T-cell (primary cell): Measurements from ENCODE around the gene PRSS56. TPM values are rescaled to one million over a fixed set of nuclear protein-coding genes. Genes with fewer than 3 reads are reported as not detected.

ENCODE experiments used
- ATAC-seq, 4 experiments: fragments of 200-7000 bp in 3 of 4; fragments of 150-1000 bp in 1 of 4; cut with Tn5 transposase; replicated peaks in 1 of 4; 1 replicate in 3 of 4; 2 replicates in 1 of 4; pipeline ENCODE4 v1.10.0; 2021; ENCODE audit warnings: moderate library complexity in 3 of 4, mild to moderate bottlenecking in 2 of 4, moderate number of reproducible peaks in 1 of 4
- CTCF ChIA-PET, 2 donors: fragments of 300-600 bp; sonication (Branson Sonifier 250); formaldehyde crosslinking; loops; one replicate each; lab custom pipeline; 2022; ENCODE audit warnings: antibody characterized with exemption in 2 of 2; lab: Charles Lee
- POLR2A ChIA-PET, 2 donors: fragments of 300-600 bp; sonication (Branson Sonifier 250); formaldehyde crosslinking; loops; one replicate each; lab custom pipeline; 2022; ENCODE audit warnings: antibody characterized with exemption in 2 of 2; lab: Charles Lee
- DNase-seq, 35 experiments: peaks; one replicate each; pipeline versions ENCODE4 v3.0.0 to v3.0.0-alpha.2; 2013 to 2023
- H3K27ac ChIP-seq: one replicate; pipeline ENCODE4 v1.5.1; 2013; ENCODE audit warnings: low read length
- H3K27me3 ChIP-seq, 2 experiments: replicated peaks in 1 of 2; 1 replicate in 1 of 2; 2 replicates in 1 of 2; pipeline versions ENCODE4 v1.6.1 to v1.7.0; 2013; ENCODE audit warnings: low read length in 1 of 2, mixed read lengths in 1 of 2; ENCODE audit not compliant: control insufficient read depth in 2 of 2, insufficient read depth in 2 of 2; ENCODE audit errors: extremely low read depth in 1 of 2
- H3K36me3 ChIP-seq, 2 donors: 1 replicate in 1 of 2; 2 replicates in 1 of 2; pipeline versions ENCODE4 v1.6.1 to v1.7.0; 2013; ENCODE audit warnings: low read length in 1 of 2; ENCODE audit not compliant: control insufficient read depth in 2 of 2, insufficient read depth in 1 of 2; ENCODE audit errors: extremely low read depth in 1 of 2
- H3K4me1 ChIP-seq, 2 experiments: 1 replicate in 1 of 2; 2 replicates in 1 of 2; pipeline versions ENCODE4 v1.6.1 to v1.7.0; 2013; ENCODE audit warnings: low read length in 2 of 2, mixed read lengths in 1 of 2; ENCODE audit not compliant: insufficient read depth in 2 of 2, control insufficient read depth in 1 of 2; ENCODE audit errors: extremely low read depth in 1 of 2
- H3K4me3 ChIP-seq, 2 donors: 1 replicate in 1 of 2; 2 replicates in 1 of 2; pipeline versions ENCODE4 v1.5.1 to v1.7.0; 2013; ENCODE audit warnings: mild to moderate bottlenecking in 2 of 2, low read length in 1 of 2, moderate library complexity in 1 of 2; ENCODE audit not compliant: control insufficient read depth in 1 of 2; ENCODE audit errors: extremely low read depth in 1 of 2
- H3K9me3 ChIP-seq: 2 replicates; pipeline ENCODE4 v1.7.0; 2013
- H3K27ac Mint-ChIP-seq, 2 donors: one replicate each; pipeline ENCODE4 v1.8.0; 2020 to 2021; ENCODE audit warnings: mild to moderate bottlenecking in 2 of 2, mixed read lengths in 2 of 2
- H3K27me3 Mint-ChIP-seq, 2 donors: one replicate each; pipeline ENCODE4 v1.8.0; 2021 to 2022; ENCODE audit warnings: mixed read lengths in 2 of 2
- H3K36me3 Mint-ChIP-seq: one replicate; pipeline ENCODE4 v1.8.0; 2021; ENCODE audit warnings: mixed read lengths
- H3K4me1 Mint-ChIP-seq, 3 donors: one replicate each; pipeline ENCODE4 v1.8.0; 2020 to 2022; ENCODE audit warnings: mixed read lengths in 3 of 3, mild to moderate bottlenecking in 1 of 3
- H3K4me3 Mint-ChIP-seq, 3 donors: one replicate each; pipeline ENCODE4 v1.8.0; 2020 to 2022; ENCODE audit warnings: mild to moderate bottlenecking in 3 of 3, mixed read lengths in 3 of 3, moderate library complexity in 3 of 3
- H3K9me3 Mint-ChIP-seq, 3 donors: one replicate each; pipeline ENCODE4 v1.8.0; 2020 to 2022; ENCODE audit warnings: mixed read lengths in 3 of 3
- WGBS: methylation state at CpG from one replicate; pipeline ENCODE4 v1.1.5; 2013; ENCODE audit warnings: missing lambda C conversion rate; ENCODE audit not compliant: insufficient coverage; 5-methylcytosine and 5-hydroxymethylcytosine counted together
- total RNA-seq, 35 experiments: library from RNA in 6 of 35; stranded (reverse) in 6 of 35; fragments of 120-200 nt in 1 of 35; gene quantifications; one replicate each; pipeline versions ENCODE4 v1.2.1 to v1.2.4 and lab custom pipeline; 2013 to 2026

Gene PRSS56
- total RNA-seq, 5 donors from 2014 or later (not counting 1 experiment from before 2014, with no cell fraction given), result not detected

GRCh38 chr2:232494542-232494941 lies 25.6 kb upstream of the PRSS56 start:
- Histone ChIP-seq H3K27me3 (peaks cover 0 to 57% of the 10 kb centered on the region in 2 experiments), H3K27ac (no peak overlapping the region), H3K9me3 (no peaks in the 10 kb centered on the region), H3K36me3 (no peaks in the 10 kb centered on the region), H3K4me3 (no peak overlapping the region), H3K4me1 (no peaks in the 10 kb centered on the region)
- CTCF ChIA-PET, result no interaction called here
- DNase-seq, result no peak
- Mint-ChIP-seq H3K4me1 (peaks cover 0 to 1% (median 0%) of the 10 kb centered on the region in 3 donors), H3K36me3 (no peaks in the 10 kb centered on the region), H3K27me3 (peaks cover 14 to 24% of the 10 kb centered on the region in 2 donors), H3K27ac (no peak overlapping the region), H3K9me3 (no peaks in the 10 kb centered on the region), H3K4me3 (no peak overlapping the region)
- WGBS, result 94% methylated on average over 3 of the region's 5 CpGs
- no peak for ATAC-seq
- POLR2A ChIA-PET, result interaction anchor here in 1 of 2 donors (0.6 kb wide), 1 partner anchor 371 kb away, joined by 4 read pairs; no protein-coding TSS in a partner anchor

DNA sequence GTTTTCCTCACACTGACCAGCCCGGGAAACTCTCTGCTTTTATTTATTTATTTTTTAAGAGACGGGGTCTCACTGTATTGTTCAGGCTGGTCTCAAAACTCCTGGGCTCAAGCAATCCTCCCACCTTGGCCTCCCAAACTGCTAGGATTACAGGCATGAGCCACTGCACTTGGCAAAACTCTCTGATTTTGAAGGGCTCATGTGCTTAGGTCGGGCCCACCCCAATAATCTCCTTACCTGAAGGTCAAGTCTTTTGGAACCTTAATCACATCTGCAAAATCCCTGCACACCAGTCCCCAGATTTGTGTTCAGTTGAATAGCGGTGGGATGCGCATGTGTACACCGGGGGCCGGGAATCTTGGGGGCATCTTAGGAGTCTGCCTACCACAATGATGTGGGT lies 24.9 kb upstream of the PRSS56 start:
- peaks cover 0 to 56% of the 10 kb centered on the region in 2 experiments for H3K27me3 ChIP-seq
- no peak overlapping the region for H3K4me3 ChIP-seq
- Mint-ChIP-seq H3K9me3 (no peaks in the 10 kb centered on the region), H3K4me3 (no peak overlapping the region), H3K36me3 (no peaks in the 10 kb centered on the region), H3K27ac (no peak overlapping the region), H3K27me3 (peaks cover 13 to 23% of the 10 kb centered on the region in 2 donors), H3K4me1 (no peaks in the 10 kb centered on the region)
- 79% methylated on average over 7 of the region's 7 CpGs for WGBS
- DNase-seq (no peak), ATAC-seq (no peak)
- H3K9me3 ChIP-seq, result no peaks in the 10 kb centered on the region
- H3K36me3 ChIP-seq, result no peaks in the 10 kb centered on the region
- H3K27ac ChIP-seq, result no peak overlapping the region
- POLR2A ChIA-PET, result interaction anchor here in 1 of 2 donors (0.6 kb wide), 1 partner anchor 372 kb away, joined by 4 read pairs; no protein-coding TSS in a partner anchor
- CTCF ChIA-PET, result no interaction called here
- no peaks in the 10 kb centered on the region for H3K4me1 ChIP-seq

- H3K4me3 ChIP-seq, result no peak overlapping the region
- ChIA-PET CTCF (no interaction called here), POLR2A (no interaction called here)
- no peak for DNase-seq
- no peaks in the 10 kb centered on the region for H3K9me3 ChIP-seq
- no peaks in the 10 kb centered on the region for H3K36me3 ChIP-seq
- Mint-ChIP-seq H3K4me1 (no peaks in the 10 kb centered on the region), H3K27me3 (peaks cover 9 to 30% of the 10 kb centered on the region in 2 donors), H3K4me3 (no peak overlapping the region), H3K9me3 (no peaks in the 10 kb centered on the region), H3K27ac (no peak overlapping the region), H3K36me3 (no peaks in the 10 kb centered on the region)
- peaks cover 0 to 58% of the 10 kb centered on the region in 2 experiments for H3K27me3 ChIP-seq
- ATAC-seq, result no peak
- H3K27ac ChIP-seq, result no peak overlapping the region
- H3K4me1 ChIP-seq, result no peaks in the 10 kb centered on the region
- 82% methylated on average over 13 of the region's 20 CpGs for WGBS
These were observed 23.5 kb upstream of the PRSS56 start for GRCh38 chr2:232496501-232497270.

- H3K27ac ChIP-seq, result no peak overlapping the region
- ChIA-PET POLR2A (no interaction called here), CTCF (no interaction called here)
- no peaks in the 10 kb centered on the region for H3K36me3 ChIP-seq
- WGBS, result 91% methylated on average over 10 of the region's 13 CpGs
- H3K4me1 Mint-ChIP-seq, result peaks cover under 1 to 1% (median under 1%) of the 10 kb centered on the region in 3 donors
- H3K4me1 ChIP-seq, result peaks cover 0 to under 1% of the 10 kb centered on the region in 2 experiments
- no peak overlapping the region for H3K4me3 Mint-ChIP-seq
- no peaks in the 10 kb centered on the region for H3K36me3 Mint-ChIP-seq
- H3K27me3 Mint-ChIP-seq, result peaks cover 10 to 35% of the 10 kb centered on the region in 2 donors
- no peak overlapping the region for H3K27ac Mint-ChIP-seq
- H3K27me3 ChIP-seq, result peaks cover 0 to 63% of the 10 kb centered on the region in 2 experiments
- DNase-seq, result no peak
- no peak overlapping the region for H3K4me3 ChIP-seq
- no peak for ATAC-seq
- no peaks in the 10 kb centered on the region for H3K9me3 Mint-ChIP-seq
- H3K9me3 ChIP-seq, result no peaks in the 10 kb centered on the region
These were observed 22.8 kb upstream of the PRSS56 start for GRCh38 chr2:232497348-232497747.

GRCh38 chr2:232498452-232498851 lies 21.7 kb upstream of the PRSS56 start:
- Mint-ChIP-seq H3K27ac (no peak overlapping the region), H3K4me3 (no peak overlapping the region), H3K36me3 (no peaks in the 10 kb centered on the region), H3K27me3 (peaks cover 10 to 36% of the 10 kb centered on the region in 2 donors), H3K4me1 (peaks cover 4 to 6% (median 6%) of the 10 kb centered on the region in 3 donors), H3K9me3 (no peaks in the 10 kb centered on the region)
- Histone ChIP-seq H3K27me3 (peaks cover 0 to 60% of the 10 kb centered on the region in 2 experiments), H3K4me3 (no peak overlapping the region), H3K4me1 (peaks cover 0 to 10% of the 10 kb centered on the region in 2 experiments), H3K27ac (no peak overlapping the region), H3K9me3 (no peaks in the 10 kb centered on the region), H3K36me3 (no peaks in the 10 kb centered on the region)
- CTCF ChIA-PET, result no interaction called here
- POLR2A ChIA-PET, result no interaction called here
- ATAC-seq (no peak), DNase-seq (no peak)
- WGBS, result 70% methylated on average over 3 of the region's 3 CpGs

DNA sequence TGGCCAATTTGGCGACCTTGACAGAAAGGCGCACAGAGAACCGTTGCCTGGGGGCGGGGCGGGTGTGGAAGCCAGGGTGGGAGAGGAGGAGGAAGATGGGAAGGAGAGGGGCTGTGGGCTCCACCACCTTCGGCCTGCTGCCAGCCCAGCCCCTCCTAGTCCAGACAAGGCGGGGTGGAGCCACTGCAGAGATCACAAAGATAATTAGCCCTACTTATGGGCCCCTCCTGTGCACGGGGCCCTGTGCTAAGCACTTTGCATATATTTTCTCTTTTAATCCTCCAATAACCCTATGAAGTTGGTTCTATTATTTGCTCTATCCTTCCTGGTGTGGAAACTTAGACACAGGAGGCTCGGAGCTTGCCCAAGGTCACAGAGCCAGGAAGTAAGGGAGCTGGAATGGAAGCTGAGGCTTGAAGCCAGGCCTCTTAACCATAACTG lies 18.8 kb upstream of the PRSS56 start:
- Histone ChIP-seq H3K9me3 (no peaks in the 10 kb centered on the region), H3K27ac (no peak overlapping the region), H3K36me3 (no peaks in the 10 kb centered on the region), H3K27me3 (peaks cover 3 to 80% of the 10 kb centered on the region in 2 experiments), H3K4me3 (no peak overlapping the region), H3K4me1 (peaks cover 0 to 14% of the 10 kb centered on the region in 2 experiments)
- ChIA-PET CTCF (no interaction called here), POLR2A (no interaction called here)
- Mint-ChIP-seq H3K27ac (no peak overlapping the region), H3K4me3 (no peak overlapping the region), H3K9me3 (no peaks in the 10 kb centered on the region), H3K36me3 (no peaks in the 10 kb centered on the region), H3K4me1 (peaks cover 6 to 12% (median 8%) of the 10 kb centered on the region in 3 donors), H3K27me3 (peaks cover 26 to 61% of the 10 kb centered on the region in 2 donors)
- WGBS, result no CpG with 5 or more reads among the region's 9 CpGs
- ATAC-seq, result no peak
- no peak for DNase-seq
